Activated CD4-positive, alpha-beta T cell treated with anti-CD3 and anti-CD28 coated beads for 4 hours (primary cell): ENCODE measurements around the gene ADRA2A.

Source experiments
- DNase-seq, 2 donors: peaks; one replicate each; pipeline ENCODE4 v3.0.0-alpha.2; 2020

ADRA2A gene

DNA sequence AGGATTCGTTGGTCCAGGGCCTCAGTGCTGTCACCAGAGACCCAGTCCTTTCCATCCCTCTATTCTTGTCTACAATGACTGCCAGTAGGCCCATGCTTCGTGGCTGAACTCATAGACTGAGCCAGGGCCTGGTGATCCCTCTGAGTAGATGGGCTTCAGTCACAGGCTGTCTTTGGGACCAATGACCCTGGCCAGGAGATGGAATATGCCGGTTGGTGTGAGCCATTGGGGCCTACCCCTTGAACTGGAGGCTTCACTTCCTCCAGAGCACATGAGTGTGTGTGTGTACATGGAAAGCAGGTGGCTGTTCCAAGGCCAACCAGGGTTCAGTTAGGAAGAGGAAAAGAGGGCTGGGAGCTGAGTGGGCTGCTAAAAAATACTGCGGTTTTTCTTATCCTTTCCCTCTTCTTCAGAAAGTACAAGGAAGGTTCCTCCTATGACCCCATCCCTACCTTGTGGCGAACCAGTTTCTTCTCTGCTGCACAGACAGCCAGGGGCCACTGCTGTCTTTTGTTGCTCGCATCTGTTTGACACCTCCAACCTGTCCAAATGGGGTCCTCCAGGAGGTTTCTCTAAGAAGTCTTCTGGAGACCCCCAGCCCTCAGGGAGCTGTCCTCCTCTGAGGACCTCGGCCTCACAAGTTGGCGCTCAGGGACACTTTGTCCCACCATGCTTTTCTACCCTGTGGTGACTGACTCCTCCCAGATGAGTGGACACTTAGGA is 36.6 kb downstream of the ADRA2A start:
- DNase-seq, result no peak

DNA sequence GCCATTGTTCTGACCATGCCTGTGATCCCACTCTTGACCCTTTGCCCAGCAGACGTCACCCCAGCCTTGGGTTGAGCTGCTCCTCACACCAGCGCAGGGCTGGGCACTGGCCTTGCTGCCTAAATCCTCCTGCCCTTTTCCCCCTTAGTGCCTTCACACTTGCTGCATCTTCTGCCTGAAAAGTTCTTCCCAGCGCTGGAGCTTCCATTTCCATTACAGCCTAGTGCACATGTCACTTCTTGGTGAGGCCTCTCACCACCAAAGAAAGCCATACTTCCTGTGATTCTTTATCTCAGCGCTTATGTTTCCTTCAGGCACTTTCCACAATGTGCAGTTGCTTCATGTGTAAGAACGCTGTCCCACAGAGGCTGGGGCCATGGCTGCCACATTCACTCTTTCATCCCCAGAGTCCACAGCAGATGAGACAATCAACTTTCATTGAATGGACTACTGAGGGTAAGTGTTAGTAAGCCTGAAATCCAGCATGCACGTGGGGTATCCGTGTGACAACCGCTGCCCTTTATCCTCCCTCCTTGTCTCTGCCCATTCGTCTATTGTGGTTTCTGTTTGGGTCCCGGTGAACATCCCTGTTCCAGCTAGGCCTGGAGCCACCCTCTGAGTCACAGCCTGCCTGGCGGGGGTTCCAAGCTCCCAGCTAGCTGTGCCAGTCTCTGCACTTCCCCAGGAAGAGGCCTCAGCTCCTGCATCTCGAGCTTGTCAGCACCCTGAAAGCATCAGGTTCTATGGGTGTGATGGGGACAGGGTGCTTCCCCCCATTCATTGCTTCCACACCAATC is 37.3 kb downstream of the ADRA2A start:
- DNase-seq, result no peak

- DNase-seq, result no peak
Measured at GRCh38 chr10:111114758-111115500, 38.1 kb downstream of the ADRA2A start.

- DNase-seq, result no peak
Measured at GRCh38 chr10:111116211-111116610, 39.4 kb downstream of the ADRA2A start.

GRCh38 chr10:111116762-111117445 is 40.1 kb downstream of the ADRA2A start:
- no peak for DNase-seq

GRCh38 chr10:111117528-111118277 is 40.9 kb downstream of the ADRA2A start:
- no peak for DNase-seq

GRCh38 chr10:111118758-111119157 is 41.9 kb downstream of the ADRA2A start:
- no peak for DNase-seq

DNA sequence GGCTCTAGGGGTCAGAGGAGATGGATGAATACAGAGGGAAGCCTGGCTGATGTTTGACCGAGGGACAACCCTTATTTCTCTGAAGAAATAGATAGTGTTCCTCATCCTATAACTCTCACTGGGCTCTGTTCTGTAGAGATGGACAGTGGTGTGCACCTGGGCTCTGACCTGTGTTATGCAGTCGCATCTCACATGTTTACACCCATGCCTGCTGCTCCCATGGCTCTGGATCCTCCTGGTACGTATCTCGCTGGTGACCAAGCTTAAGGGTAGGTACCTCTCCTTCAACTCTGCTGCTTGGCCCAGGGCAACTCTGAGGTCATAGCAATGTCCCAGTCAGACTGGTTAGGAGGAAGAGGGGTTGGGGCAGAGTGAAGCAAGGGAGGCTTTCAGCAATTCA is 42.8 kb downstream of the ADRA2A start:
- no peak for DNase-seq

DNA sequence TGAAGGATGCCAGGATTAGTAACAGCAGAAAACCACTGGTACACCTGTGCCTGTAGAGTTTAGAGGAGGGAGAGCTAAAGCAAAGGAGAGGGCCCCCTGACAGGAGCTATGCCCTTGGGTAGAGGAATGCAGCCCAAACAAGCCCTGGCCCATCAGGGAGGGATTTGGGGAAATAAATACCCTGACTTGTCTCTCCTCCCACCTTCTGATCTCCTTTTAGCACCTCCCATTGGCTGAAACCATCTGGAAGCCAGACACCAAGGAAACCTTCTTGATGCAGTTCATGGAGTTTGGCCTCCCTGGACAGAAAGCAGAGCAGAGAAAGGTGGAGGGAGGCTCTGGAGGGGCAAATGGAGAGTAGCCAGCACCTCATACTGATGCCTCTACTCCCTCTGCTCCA is 45.3 kb downstream of the ADRA2A start:
- no peak for DNase-seq

DNA sequence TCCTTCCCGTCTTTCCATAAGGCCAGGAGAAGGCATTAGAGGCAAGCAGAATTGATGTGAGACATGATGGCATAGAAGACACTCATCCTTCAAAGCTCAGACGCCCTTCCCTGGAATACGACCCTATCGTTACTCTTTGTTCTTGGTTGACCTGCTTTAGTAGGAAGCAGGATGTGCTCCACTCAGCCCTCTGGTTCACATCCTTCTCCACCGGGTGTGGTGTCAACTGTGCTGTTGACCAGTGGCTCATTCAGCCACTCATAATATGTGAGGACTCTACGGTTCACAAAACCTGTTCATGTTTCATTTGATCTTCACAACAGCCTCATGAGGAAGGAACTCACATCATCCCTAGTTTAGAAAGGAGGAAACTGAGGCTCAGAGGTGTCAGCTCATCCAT is 47.1 kb downstream of the ADRA2A start:
- no peak for DNase-seq

DNA sequence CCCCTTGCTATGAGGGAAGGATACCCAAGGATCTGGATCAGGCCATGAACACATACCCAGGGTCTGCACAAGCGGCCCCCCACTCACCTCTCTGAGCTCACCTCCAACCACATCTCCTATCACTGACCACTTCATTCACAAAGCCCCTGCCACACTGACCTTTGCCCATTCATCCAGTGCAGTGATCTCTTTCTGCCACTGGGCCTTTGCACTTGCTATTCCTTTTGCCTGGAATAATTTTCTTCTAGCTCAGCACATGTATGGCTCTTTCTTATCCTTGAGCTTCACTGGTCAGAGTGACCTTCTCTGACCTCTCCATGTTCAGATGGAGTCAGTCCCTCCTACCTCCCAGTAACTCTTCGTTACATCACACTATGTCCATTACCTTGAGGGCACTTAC is 48.3 kb downstream of the ADRA2A start:
- DNase-seq, result no peak

DNA sequence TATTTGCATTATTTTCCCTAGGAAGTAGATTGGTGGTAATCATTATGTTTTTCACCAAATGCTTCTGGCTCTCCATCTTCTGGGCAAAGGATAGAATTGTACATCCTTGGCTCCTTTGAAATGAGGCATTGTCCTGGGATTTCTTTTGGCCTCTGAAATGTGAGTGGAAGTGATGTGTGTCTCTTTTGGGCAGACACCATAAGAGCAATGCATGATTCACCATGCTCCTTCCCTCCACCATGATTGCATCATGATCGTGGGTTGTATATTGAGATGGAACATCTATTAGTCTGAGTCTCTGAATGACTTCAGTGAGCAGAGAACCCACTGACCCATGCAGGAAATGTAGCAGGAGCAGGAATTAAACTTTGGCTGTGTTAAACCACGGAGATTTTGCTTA is 49.2 kb downstream of the ADRA2A start:
- no peak for DNase-seq

- DNase-seq, result no peak
Measured at GRCh38 chr10:111127081-111127848, 50.4 kb downstream of the ADRA2A start.

- no peak for DNase-seq
Measured at GRCh38 chr10:111128331-111129180, 51.7 kb downstream of the ADRA2A start.

GRCh38 chr10:111129363-111129762 is 52.5 kb downstream of the ADRA2A start:
- no peak for DNase-seq

- no peak for DNase-seq
Measured at GRCh38 chr10:111130471-111130870, 53.6 kb downstream of the ADRA2A start.
